Activated naive CD4-positive, alpha-beta T cell (primary cell): ENCODE measurements around the gene CLPTM1L.
A peak's percentile ranks its signal among the peaks of the same experiment; 100 is the strongest.
"Not testable (repeated sequence)": the region's sequence is repeated elsewhere in the genome, so short reads cannot be mapped to it uniquely, and the experiment has no call there.

ENCODE experiments used
- DNase-seq, 4 experiments: peaks; one replicate each; lab custom pipeline; 2025; lab: John Stamatoyannopoulos, UW

Gene CLPTM1L

GRCh38 chr5:1326901-1327756, 17.8 kb downstream of the CLPTM1L start:
- DNase-seq: not testable (repeated sequence)

DNA sequence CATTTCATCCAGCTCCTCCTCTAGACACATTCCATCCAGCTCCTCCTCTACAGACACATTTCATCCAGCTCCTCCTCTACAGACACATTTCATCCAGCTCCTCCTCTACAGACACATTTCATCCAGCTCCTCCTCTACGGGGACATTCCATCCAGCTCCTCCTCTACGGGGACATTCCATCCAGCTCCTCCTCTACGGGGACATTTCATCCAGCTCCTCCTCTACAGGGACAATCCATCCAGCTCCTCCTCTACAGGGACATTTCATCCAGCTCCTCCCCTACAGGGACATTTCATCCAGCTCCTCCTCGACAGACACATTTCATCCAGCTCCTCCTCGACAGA, 18.4 kb downstream of the CLPTM1L start:
- DNase-seq: not testable (repeated sequence)

- DNase-seq: no peak
These were observed 18.9 kb downstream of the CLPTM1L start for GRCh38 chr5:1325870-1326531.

DNA sequence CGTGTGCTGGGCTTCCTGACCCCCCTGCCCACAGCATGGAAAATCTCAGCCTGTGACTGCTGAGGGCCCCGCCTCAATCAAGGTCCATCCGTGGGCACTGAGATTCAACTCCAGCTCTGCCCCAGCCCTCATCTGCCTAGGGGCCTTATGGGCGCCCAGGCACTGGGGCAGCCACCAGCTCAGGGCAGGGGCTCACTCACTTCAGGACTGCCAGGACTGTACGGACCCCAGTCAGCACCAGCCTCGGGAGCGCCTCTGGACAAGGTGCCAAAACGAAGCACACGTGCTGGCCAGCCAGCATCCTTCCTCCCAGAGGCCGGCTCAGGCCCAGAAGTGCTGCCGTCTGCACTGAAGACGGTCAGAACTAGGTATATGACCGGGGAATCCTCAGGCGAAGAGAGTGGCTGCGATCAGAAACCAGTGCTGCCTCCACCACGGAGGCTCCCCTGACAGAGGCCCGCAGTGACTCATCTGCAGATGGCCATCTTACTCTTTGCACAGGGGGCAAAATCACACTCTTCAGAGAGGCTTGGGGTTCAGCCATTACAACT, 19.6 kb downstream of the CLPTM1L start:
- no peak for DNase-seq

GRCh38 chr5:1324719-1325190, 20.1 kb downstream of the CLPTM1L start:
- no peak for DNase-seq

DNA sequence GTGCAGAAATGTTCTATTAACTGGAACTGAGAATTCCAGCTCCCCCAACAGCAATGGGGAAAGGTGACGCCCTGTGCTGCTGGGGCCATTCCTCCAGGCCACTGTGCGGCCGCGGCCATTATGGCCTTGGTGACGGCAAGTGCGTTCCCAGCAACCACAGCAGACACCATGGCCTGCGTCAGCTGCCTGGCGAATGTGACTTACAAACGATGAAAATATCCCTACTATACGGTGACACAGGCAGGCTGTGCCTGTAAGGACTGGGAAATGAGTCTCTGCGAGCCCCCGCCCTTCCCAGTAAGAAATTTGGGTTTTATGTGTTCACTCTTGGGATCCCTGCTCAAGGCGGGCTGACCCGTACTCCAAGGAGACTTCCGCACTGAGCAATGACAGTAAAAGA, 20.6 kb downstream of the CLPTM1L start:
- DNase-seq: no peak

DNA sequence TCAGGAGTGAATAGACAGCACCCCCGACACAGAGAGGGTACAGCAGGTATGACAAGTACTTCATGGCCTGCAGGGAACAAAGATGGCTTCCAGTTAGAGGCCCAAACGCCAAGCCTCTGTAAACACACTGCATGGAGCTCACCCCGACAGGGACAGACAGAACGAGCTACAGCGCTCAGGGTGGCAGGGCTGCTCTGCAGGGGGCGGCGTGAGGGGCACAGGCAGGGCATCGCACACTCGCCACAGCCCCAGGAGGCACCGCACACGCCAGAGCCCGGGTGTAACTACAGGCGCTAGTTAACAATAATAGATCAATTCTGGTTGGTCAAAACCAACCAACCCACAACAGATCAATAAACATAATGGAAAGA, 21.1 kb downstream of the CLPTM1L start:
- DNase-seq: no peak

- no peak for DNase-seq
These were observed 21.7 kb downstream of the CLPTM1L start for GRCh38 chr5:1322955-1323802.

- DNase-seq: no peak
These were observed 22.6 kb downstream of the CLPTM1L start for GRCh38 chr5:1322036-1322900.

DNA sequence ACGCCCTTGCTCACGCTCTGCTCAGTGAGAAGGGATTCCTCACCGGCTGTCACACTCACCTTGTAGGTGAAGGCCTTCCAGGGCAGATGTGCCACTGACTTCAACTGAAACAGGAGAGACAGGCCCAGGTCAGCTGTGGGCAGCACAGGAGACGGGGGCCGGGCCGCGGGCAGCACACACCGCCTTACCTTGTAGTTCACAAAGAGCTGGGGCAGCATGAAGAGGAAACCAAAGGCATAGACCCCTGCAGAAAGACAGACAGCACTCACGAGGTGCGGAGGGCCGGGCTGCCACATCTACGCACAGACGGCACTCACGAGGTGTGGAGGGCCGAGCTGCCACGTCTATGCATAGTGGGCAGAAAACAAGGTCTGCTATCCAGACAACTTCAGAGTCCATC, 23.3 kb downstream of the CLPTM1L start:
- no peak for DNase-seq

GRCh38 chr5:1320436-1321344, 24.2 kb downstream of the CLPTM1L start:
- DNase-seq: no peak

DNA sequence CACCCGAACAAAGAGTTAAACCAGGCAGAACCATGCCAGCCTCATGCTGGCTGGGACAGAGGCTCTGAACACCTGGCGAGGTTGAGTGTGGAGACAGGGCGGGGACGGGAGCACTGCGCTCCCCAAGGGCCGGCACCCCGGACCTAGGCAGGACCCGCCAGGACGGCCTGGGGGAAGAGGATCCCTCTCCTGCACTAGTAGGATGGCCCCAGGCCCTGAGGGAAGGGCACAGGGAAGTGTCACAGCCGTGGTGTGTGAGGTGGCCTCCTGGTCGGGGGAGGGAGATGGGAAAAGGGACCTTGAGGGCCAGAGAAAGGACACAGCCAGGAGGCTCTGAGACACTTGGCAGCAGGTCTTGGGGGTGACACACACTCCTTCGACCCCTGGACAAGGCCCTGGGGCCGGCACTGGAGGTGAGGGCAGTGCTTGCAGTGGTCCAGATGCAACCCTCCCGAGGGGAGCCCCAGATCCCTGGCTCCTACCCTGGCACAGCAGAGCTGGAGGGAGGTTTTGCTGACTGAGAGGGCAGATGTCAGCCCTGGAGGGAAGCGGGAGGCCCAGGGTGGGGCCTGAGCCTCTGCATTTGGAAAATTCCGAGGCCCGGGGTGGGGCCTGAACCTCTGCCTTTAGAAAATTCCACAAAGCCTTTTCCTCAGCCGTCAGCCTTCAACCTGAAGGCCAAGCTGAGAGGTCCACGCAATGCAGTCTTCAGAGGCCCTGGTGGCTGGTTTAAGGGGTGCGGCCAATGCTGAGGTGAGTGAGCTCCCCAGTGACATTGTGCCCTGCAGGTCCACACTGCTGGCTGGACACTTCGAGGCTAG, 25.3 kb downstream of the CLPTM1L start:
- no peak for DNase-seq

GRCh38 chr5:1318659-1319251, 26.1 kb downstream of the CLPTM1L start:
- DNase-seq: no peak

- DNase-seq: no peak
These were observed 26.9 kb downstream of the CLPTM1L start for GRCh38 chr5:1317921-1318565.

DNA sequence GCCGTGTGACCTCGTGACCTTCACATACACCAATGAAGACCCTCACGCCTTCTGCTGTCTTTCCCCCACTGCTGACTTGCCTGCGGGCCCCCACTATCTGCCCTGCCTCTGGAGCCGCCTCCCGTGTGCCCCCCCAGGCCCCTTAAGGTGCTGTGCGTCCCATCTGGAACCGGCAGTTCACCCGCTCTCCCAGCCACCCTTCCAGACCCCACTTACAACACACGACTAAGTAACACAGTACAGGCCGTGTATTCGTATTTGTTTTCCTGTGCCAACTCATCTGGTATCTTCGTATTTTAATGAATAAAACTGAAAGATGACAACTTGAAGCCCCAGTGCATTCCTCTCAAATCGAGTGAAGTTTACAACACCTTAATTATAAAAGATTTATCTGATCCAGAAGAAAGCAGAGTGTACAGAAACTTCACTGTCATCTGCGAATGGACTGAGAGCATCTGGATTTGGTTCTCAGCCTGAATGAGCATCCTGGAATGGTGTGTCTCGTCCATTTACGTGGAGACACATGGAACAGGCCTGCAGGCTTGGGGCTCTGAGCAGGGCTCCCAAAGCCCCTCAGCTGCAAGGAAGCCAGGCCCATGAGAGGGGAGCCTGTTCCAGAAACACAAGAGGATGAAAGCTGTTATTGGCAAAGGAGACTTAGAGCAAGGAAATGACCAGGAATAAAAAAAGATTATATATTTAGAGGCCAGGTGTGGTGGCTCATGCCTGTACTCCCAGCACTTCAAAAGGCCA, 28.1 kb downstream of the CLPTM1L start:
- DNase-seq: no peak

- DNase-seq: peak in 2 of 4 experiments; percentile 21 to 34
These were observed 29.0 kb downstream of the CLPTM1L start for GRCh38 chr5:1315709-1316587.
